Body of pancreas (tissue), 4 donors: ENCODE results near the gene GLRA1. TPM values are rescaled to one million over a fixed set of nuclear protein-coding genes. Genes with fewer than 3 reads are reported as not detected.

Experiments used
- ATAC-seq: fragments of 150-250 bp; one replicate; pipeline ENCODE4 v1.9.1; 2016
- DNase-seq, 4 donors: peaks; one replicate each; pipeline ENCODE4 v3.0.0-alpha.2; 2019
- H3K27ac ChIP-seq, 4 donors: fragments of 200-600 bp; sonication (generic); 1 replicate in 3 of 4; 2 replicates in 1 of 4; pipeline versions ENCODE4 v1.5.1 to v1.6.1; 2016 to 2019; ENCODE audit warnings: mild to moderate bottlenecking in 1 of 4, mixed read lengths in 1 of 4, moderate library complexity in 1 of 4
- H3K27me3 ChIP-seq, 2 donors: fragments of 200-600 bp; sonication (generic); one replicate each; pipeline ENCODE4 v1.6.0; 2016; ENCODE audit warnings: mild to moderate bottlenecking in 1 of 2
- H3K36me3 ChIP-seq, 2 donors: fragments of 200-600 bp; sonication (generic); replicated peaks in 1 of 2; 2 replicates each; pipeline ENCODE4 v1.5.1; 2016; ENCODE audit warnings: low read depth in 2 of 2; ENCODE audit not compliant: insufficient read depth in 1 of 2
- H3K4me1 ChIP-seq: fragments of 200-600 bp; sonication (generic); one replicate; pipeline ENCODE4 v1.6.0; 2016
- H3K4me3 ChIP-seq, 2 donors: fragments of 200-600 bp; sonication (generic); 1 replicate in 1 of 2; 2 replicates in 1 of 2; pipeline ENCODE4 v1.5.1; 2016 to 2019
- H3K9me3 ChIP-seq, 3 donors: fragments of 200-600 bp; sonication (generic); 1 replicate in 2 of 3; 2 replicates in 1 of 3; pipeline ENCODE4 v1.5.1; 2016
- CTCF ChIP-seq, 7 experiments: fragments of 450-650 bp in 4 of 7; fragments of 200-600 bp in 3 of 7; sonication (generic) in 3 of 7; IDR thresholded peaks; one replicate each; pipeline ENCODE4 v1.5.1; 2016 to 2019; ENCODE audit warnings: antibody characterized with exemption in 7 of 7
- POLR2A ChIP-seq, 3 donors: fragments of 450-650 bp; IDR thresholded peaks; one replicate each; pipeline ENCODE4 v1.6.1; 2016; ENCODE audit warnings: antibody characterized with exemption in 3 of 3, mild to moderate bottlenecking in 2 of 3
- WGBS, 2 donors: methylation state at CpG; one replicate each; pipeline ENCODE4 v1.1.5; 2017; 5-methylcytosine and 5-hydroxymethylcytosine counted together
- intact Hi-C: fragments of 100-400 bp; cut with DNase I; formaldehyde crosslinking; loops from one replicate; pipeline ENCODE4 v1.15.1; 2023
- total RNA-seq, 2 donors: library from RNA; depleted of rRNA; stranded (reverse); fragments of >200 nt; gene quantifications; one replicate each; pipeline ENCODE4 v1.1.0, GENCODE V29; 2016

GLRA1 gene
- total RNA-seq, 2 donors from 2014 or later = not detected

GRCh38 chr5:151808451-151809169 lies 116.0 kb downstream of the GLRA1 start:
- H3K4me3 ChIP-seq = no peak overlapping the region
- TF ChIP-seq CTCF (IDR thresholded peaks at IDR 0.05) (no peak), POLR2A (IDR thresholded peaks at IDR 0.05) (no peak)
- no peaks in the 10 kb centered on the region for H3K9me3 ChIP-seq
- ATAC-seq (no peak), DNase-seq (no peak)
- H3K27ac ChIP-seq = no peak overlapping the region
- peaks cover 0 to 9% of the 10 kb centered on the region in 2 donors for H3K36me3 ChIP-seq
- 83 to 93% methylated on average over 4 of the region's 4 CpGs for WGBS, 2 donors
- intact Hi-C loops = no loop called here
- no peaks in the 10 kb centered on the region for H3K27me3 ChIP-seq
- H3K4me1 ChIP-seq = no peaks in the 10 kb centered on the region

- no peaks in the 10 kb centered on the region for H3K27me3 ChIP-seq
- ATAC-seq (peak; percentile 40), DNase-seq (peak in 1 of 4 donors; percentile 12)
- H3K9me3 ChIP-seq = no peaks in the 10 kb centered on the region
- whole genome bisulfite sequencing, 2 donors = 93 to 95% methylated on average over 3 of the region's 3 CpGs
- H3K36me3 ChIP-seq = peaks cover 8 to 17% of the 10 kb centered on the region in 2 donors
- H3K27ac ChIP-seq = no peak overlapping the region
- intact Hi-C loops = no loop called here
- TF ChIP-seq CTCF (IDR thresholded peaks at IDR 0.05) = no peak
- no peak for TF ChIP-seq POLR2A (IDR thresholded peaks at IDR 0.05)
- no peaks in the 10 kb centered on the region for H3K4me1 ChIP-seq
- no peak overlapping the region for H3K4me3 ChIP-seq
These were observed 119.0 kb downstream of the GLRA1 start for GRCh38 chr5:151805414-151806223.

- Histone ChIP-seq H3K4me1 (no peaks in the 10 kb centered on the region), H3K4me3 (no peak overlapping the region), H3K27ac (no peak overlapping the region), H3K9me3 (no peaks in the 10 kb centered on the region), H3K36me3 (peaks cover 8 to 35% of the 10 kb centered on the region in 2 donors), H3K27me3 (no peaks in the 10 kb centered on the region)
- 76 to 87% methylated on average over 2 of the region's 2 CpGs for WGBS, 2 donors
- no peak for ATAC-seq
- no peak for DNase-seq
- TF ChIP-seq CTCF (IDR thresholded peaks at IDR 0.05) (no peak), POLR2A (IDR thresholded peaks at IDR 0.05) (no peak)
- intact Hi-C loops = no loop called here
These were observed 124.1 kb downstream of the GLRA1 start for GRCh38 chr5:151800532-151800931.

- ATAC-seq = no peak
- Histone ChIP-seq H3K4me1 (no peaks in the 10 kb centered on the region), H3K36me3 (peaks cover 8 to 38% of the 10 kb centered on the region in 2 donors), H3K4me3 (no peak overlapping the region), H3K27ac (no peak overlapping the region), H3K27me3 (no peaks in the 10 kb centered on the region), H3K9me3 (no peaks in the 10 kb centered on the region)
- WGBS, 2 donors = 85 to 93% methylated on average over 3 of the region's 3 CpGs
- intact Hi-C loops = no loop called here
- no peak for TF ChIP-seq CTCF (IDR thresholded peaks at IDR 0.05)
- TF ChIP-seq POLR2A (IDR thresholded peaks at IDR 0.05) = no peak
- no peak for DNase-seq
These were observed 125.2 kb downstream of the GLRA1 start for GRCh38 chr5:151799407-151799806.
